ENCODE results near the gene TM9SF2. TPM values are rescaled to one million over a fixed set of nuclear protein-coding genes. Genes with fewer than 3 reads are reported as not detected.

The TM9SF2 gene
- total and polyA plus RNA-seq, 2 of the 4 experiments (the other 2 are of a cell fraction), result 46.1 to 85.5 TPM

DNA sequence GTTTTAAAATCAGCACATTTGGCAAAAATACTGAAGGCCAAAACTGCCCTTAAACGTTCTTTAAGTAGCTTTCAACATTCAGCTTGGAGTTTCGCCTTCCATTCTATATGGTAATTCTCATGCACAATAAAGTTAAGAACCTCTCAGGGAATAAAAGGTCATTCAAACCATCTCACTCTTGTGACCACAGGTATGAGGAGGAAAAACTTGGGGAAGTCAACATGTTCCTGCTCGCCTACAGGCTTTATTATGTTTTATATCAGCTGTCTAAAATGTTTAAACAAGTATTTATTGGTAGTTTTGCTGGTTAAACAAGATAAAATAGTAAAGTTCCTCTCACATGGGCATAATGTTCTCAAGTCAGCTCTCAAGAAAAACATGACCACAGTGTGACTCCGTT, 19.9 kb upstream of the TM9SF2 start:
- no peak for TF ChIP-seq MAZ (IDR thresholded peaks at IDR 0.05; ENCODE audit: borderline replicate concordance, low read depth, low read length)
- TF ChIP-seq, protein P1, sequence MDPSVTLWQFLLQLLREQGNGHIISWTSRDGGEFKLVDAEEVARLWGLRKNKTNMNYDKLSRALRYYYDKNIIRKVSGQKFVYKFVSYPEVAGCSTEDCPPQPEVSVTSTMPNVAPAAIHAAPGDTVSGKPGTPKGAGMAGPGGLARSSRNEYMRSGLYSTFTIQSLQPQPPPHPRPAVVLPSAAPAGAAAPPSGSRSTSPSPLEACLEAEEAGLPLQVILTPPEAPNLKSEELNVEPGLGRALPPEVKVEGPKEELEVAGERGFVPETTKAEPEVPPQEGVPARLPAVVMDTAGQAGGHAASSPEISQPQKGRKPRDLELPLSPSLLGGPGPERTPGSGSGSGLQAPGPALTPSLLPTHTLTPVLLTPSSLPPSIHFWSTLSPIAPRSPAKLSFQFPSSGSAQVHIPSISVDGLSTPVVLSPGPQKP (IDR thresholded peaks at IDR 0.05; ENCODE audit: borderline replicate concordance, low read depth, low read length), result no peak
- TF ChIP-seq, protein P2, sequence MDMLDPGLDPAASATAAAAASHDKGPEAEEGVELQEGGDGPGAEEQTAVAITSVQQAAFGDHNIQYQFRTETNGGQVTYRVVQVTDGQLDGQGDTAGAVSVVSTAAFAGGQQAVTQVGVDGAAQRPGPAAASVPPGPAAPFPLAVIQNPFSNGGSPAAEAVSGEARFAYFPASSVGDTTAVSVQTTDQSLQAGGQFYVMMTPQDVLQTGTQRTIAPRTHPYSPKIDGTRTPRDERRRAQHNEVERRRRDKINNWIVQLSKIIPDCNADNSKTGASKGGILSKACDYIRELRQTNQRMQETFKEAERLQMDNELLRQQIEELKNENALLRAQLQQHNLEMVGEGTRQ (IDR thresholded peaks at IDR 0.05; ENCODE audit: low read depth, low read length), result no peak
- no peak for TF ChIP-seq CEBPB (IDR thresholded peaks at IDR 0.05; ENCODE audit: low read depth, low read length)
- TF ChIP-seq, protein P3, sequence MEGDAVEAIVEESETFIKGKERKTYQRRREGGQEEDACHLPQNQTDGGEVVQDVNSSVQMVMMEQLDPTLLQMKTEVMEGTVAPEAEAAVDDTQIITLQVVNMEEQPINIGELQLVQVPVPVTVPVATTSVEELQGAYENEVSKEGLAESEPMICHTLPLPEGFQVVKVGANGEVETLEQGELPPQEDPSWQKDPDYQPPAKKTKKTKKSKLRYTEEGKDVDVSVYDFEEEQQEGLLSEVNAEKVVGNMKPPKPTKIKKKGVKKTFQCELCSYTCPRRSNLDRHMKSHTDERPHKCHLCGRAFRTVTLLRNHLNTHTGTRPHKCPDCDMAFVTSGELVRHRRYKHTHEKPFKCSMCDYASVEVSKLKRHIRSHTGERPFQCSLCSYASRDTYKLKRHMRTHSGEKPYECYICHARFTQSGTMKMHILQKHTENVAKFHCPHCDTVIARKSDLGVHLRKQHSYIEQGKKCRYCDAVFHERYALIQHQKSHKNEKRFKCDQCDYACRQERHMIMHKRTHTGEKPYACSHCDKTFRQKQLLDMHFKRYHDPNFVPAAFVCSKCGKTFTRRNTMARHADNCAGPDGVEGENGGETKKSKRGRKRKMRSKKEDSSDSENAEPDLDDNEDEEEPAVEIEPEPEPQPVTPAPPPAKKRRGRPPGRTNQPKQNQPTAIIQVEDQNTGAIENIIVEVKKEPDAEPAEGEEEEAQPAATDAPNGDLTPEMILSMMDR (conservative IDR thresholded peaks at IDR 0.05; ENCODE audit: low read depth, low read length), result no peak
- TF ChIP-seq RCOR1 (IDR thresholded peaks at IDR 0.05; ENCODE audit: insufficient replicate concordance, low read length), result no peak
- TF ChIP-seq CHD1 (IDR thresholded peaks at IDR 0.05; ENCODE audit: low read depth, low read length), result no peak
- TF ChIP-seq BHLHE40 (IDR thresholded peaks at IDR 0.05; ENCODE audit: low read depth, low read length), result no peak
- no CpG with 5 or more reads among the region's 4 CpGs for WGBS, 2 experiments (ENCODE audit: extremely low coverage in 2 of 2, insufficient read length in 1 of 2)
- in situ Hi-C loops (cut with MboI; ENCODE audit: low sequenced_read_pairs) (no loop called here), dilution Hi-C loops (cut with HindIII; ENCODE audit: low sequenced_read_pairs, unreplicated experiment) (no loop called here), intact Hi-C loops (cut with micrococcal nuclease) (no loop called here)
- no peak overlapping the region for H2AK5ac ChIP-seq (ENCODE audit: low read depth, low read length)
- no peak overlapping the region for H3K14ac ChIP-seq (replicated peaks; ENCODE audit: low read depth, low read length)
- H2BK15ac ChIP-seq (ENCODE audit: low read depth, low read length), result no peak overlapping the region
- DNase-seq (no peak), ATAC-seq (ENCODE audit: low read depth) (no peak)
- no peaks in the 10 kb centered on the region for H3K9me3 ChIP-seq (ENCODE audit: control insufficient read depth, insufficient read depth, low read length)
- CTCF ChIA-PET, result interaction anchor here (0.6 kb wide), 1 partner anchor 1983 kb away, joined by 8 read pairs; no protein-coding TSS in a partner anchor
- no peak overlapping the region for H4K5ac ChIP-seq (ENCODE audit: low read depth, low read length)
- H2BK20ac ChIP-seq (ENCODE audit: low read depth, low read length), result no peak overlapping the region
- no peak overlapping the region for H3K27ac ChIP-seq (ENCODE audit: insufficient read depth, low read length)
- no peak overlapping the region for H2BK120ac ChIP-seq (ENCODE audit: low read depth, low read length)
- H3K9me1 ChIP-seq (ENCODE audit: insufficient read depth, low read length), result no peaks in the 10 kb centered on the region
- H4K20me1 ChIP-seq (ENCODE audit: insufficient read depth, low read length), result no peaks in the 10 kb centered on the region
- peaks cover 2% of the 10 kb centered on the region; the same call in 1 of the 2 replicates for H3K27me3 ChIP-seq (ENCODE audit: control insufficient read depth, insufficient read depth, low read length)
- H3K36me3 ChIP-seq (ENCODE audit: control insufficient read depth, insufficient read depth, low read length), result no peaks in the 10 kb centered on the region
- no peak overlapping the region for H3K4me2 ChIP-seq (ENCODE audit: low read depth, low read length)
- H2AFZ ChIP-seq (replicated peaks; ENCODE audit: low read length, poor library complexity), result no peak overlapping the region
- BruUV-seq (replicated peaks), result no TSS peak
- H3K18ac ChIP-seq (ENCODE audit: low read depth, low read length), result no peak overlapping the region
- POLR2A ChIA-PET (ENCODE audit: unreplicated experiment), result no interaction called here
- H3K4me3 ChIP-seq (ENCODE audit: insufficient read depth, low read depth, low read length), result no peak overlapping the region
- no peak overlapping the region for H4K8ac ChIP-seq (ENCODE audit: low read depth in 2 of 2, low read length in 2 of 2)
- no peak overlapping the region for H4K91ac ChIP-seq (ENCODE audit: insufficient read depth, low read depth, low read length)
- H3K4ac ChIP-seq (ENCODE audit: low read depth, low read length), result no peak overlapping the region
- no peak overlapping the region for H3K56ac ChIP-seq (ENCODE audit: extremely low read depth, insufficient read depth, low read length)
- no peaks in the 10 kb centered on the region for H3K79me1 ChIP-seq (ENCODE audit: low read depth in 1 of 2, low read length in 2 of 2)
- no peak overlapping the region for H2BK5ac ChIP-seq (ENCODE audit: low read depth, low read length, poor library complexity, severe bottlenecking)
- H3K9ac ChIP-seq (ENCODE audit: low read depth, low read length), result no peak overlapping the region
- no peak overlapping the region for H3K23ac ChIP-seq (ENCODE audit: low read depth, low read length)
- H3K4me1 ChIP-seq (ENCODE audit: control insufficient read depth, insufficient read depth, low read length), result 0 out of 2 replicates have a peak, but pooled peaks cover 1% of the 10 kb centered on the region
- H2AK9ac ChIP-seq (replicated peaks; ENCODE audit: low read depth, low read length, poor library complexity), result no peak overlapping the region
